ENCODE measurements around the gene PTPN20. TPM values are rescaled to one million over a fixed set of nuclear protein-coding genes. Genes with fewer than 3 reads are reported as not detected.

The PTPN20 gene
- polyA plus RNA-seq, 3 donors = 1.8 to 3.4 (median 3.0) TPM

- no peak for DNase-seq (ENCODE audit: low read depth in 3 of 3, low spot score in 2 of 3)
These were observed 120.8 kb downstream of the PTPN20 start for GRCh38 chr10:47031901-47032465.

- no peak for DNase-seq (ENCODE audit: low read depth in 3 of 3, low spot score in 2 of 3)
These were observed 121.9 kb downstream of the PTPN20 start for GRCh38 chr10:47033081-47033480.

GRCh38 chr10:47033541-47034270 lies 122.5 kb downstream of the PTPN20 start:
- no peak for DNase-seq (ENCODE audit: low read depth in 3 of 3, low spot score in 2 of 3)

- DNase-seq (ENCODE audit: low read depth in 3 of 3, low spot score in 2 of 3) = no peak
These were observed 123.3 kb downstream of the PTPN20 start for GRCh38 chr10:47034441-47035051.

GRCh38 chr10:47035171-47035818 lies 124.1 kb downstream of the PTPN20 start:
- no peak for DNase-seq (ENCODE audit: low read depth in 3 of 3, low spot score in 2 of 3)

- DNase-seq (ENCODE audit: low read depth in 3 of 3, low spot score in 2 of 3) = no peak
These were observed 124.7 kb downstream of the PTPN20 start for GRCh38 chr10:47035819-47036337.

GRCh38 chr10:47036771-47037170 lies 125.5 kb downstream of the PTPN20 start:
- DNase-seq (ENCODE audit: low read depth in 3 of 3, low spot score in 2 of 3) = no peak

GRCh38 chr10:47037654-47038425 lies 126.6 kb downstream of the PTPN20 start:
- no peak for DNase-seq (ENCODE audit: low read depth in 3 of 3, low spot score in 2 of 3)

- no peak for DNase-seq (ENCODE audit: low read depth in 3 of 3, low spot score in 2 of 3)
These were observed 127.8 kb downstream of the PTPN20 start for GRCh38 chr10:47038881-47039561.

- DNase-seq (ENCODE audit: low read depth in 3 of 3, low spot score in 2 of 3) = no peak
These were observed 128.3 kb downstream of the PTPN20 start for GRCh38 chr10:47039562-47039913.

GRCh38 chr10:47040041-47040491 lies 128.8 kb downstream of the PTPN20 start:
- no peak for DNase-seq (ENCODE audit: low read depth in 3 of 3, low spot score in 2 of 3)

GRCh38 chr10:47040681-47041080 lies 129.5 kb downstream of the PTPN20 start:
- no peak for DNase-seq (ENCODE audit: low read depth in 3 of 3, low spot score in 2 of 3)

GRCh38 chr10:47041396-47042198 lies 130.4 kb downstream of the PTPN20 start:
- DNase-seq (ENCODE audit: low read depth in 3 of 3, low spot score in 2 of 3) = no peak

- DNase-seq (ENCODE audit: low read depth in 3 of 3, low spot score in 2 of 3) = no peak
These were observed 130.9 kb downstream of the PTPN20 start for GRCh38 chr10:47042199-47042473.

GRCh38 chr10:47042780-47043750 lies 131.8 kb downstream of the PTPN20 start:
- DNase-seq (ENCODE audit: low read depth in 3 of 3, low spot score in 2 of 3) = no peak

- no peak for DNase-seq (ENCODE audit: low read depth in 3 of 3, low spot score in 2 of 3)
These were observed 132.8 kb downstream of the PTPN20 start for GRCh38 chr10:47043928-47044538.

GRCh38 chr10:47044741-47045140 lies 133.5 kb downstream of the PTPN20 start:
- no peak for DNase-seq (ENCODE audit: low read depth in 3 of 3, low spot score in 2 of 3)

GRCh38 chr10:47045331-47045861 lies 134.2 kb downstream of the PTPN20 start:
- no peak for DNase-seq (ENCODE audit: low read depth in 3 of 3, low spot score in 2 of 3)

Data from right renal cortex interstitium (tissue), 3 donors.